Measurements from ENCODE around the gene C9orf152. TPM values are rescaled to one million over a fixed set of nuclear protein-coding genes. Genes with fewer than 3 reads are reported as not detected.

The C9orf152 gene
- total RNA-seq, 1 experiment from 2014 or later: not detected

DNA sequence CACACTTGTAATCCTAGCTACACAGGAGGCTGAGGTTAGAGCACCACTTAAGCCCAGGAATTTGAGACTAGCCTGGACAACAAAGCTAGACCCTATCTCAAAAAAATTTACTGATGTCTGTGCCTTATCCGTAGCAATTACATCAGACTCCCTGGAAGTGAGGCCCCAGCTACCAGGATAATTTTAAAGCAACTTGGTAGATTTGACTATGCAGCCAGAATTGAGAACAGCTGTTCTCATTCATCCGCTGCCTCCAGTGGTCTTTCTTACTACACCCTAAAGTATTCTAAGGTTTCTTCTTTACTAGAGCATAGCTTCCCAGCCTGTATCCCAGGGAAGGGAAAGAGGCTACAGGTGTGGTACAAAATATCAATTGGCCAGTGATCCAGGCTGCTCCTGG, 20.4 kb upstream of the C9orf152 start:
- Histone ChIP-seq H3K4me1 (ENCODE audit: insufficient read depth, low read length, poor library complexity, severe bottlenecking) (no peaks in the 10 kb centered on the region), H3K9me3 (ENCODE audit: low read depth, low read length, poor library complexity, severe bottlenecking) (no peaks in the 10 kb centered on the region), H3K27ac (ENCODE audit: low read depth, low read length, poor library complexity, severe bottlenecking) (no peak overlapping the region), H3K36me3 (ENCODE audit: insufficient read depth, low read length, poor library complexity, severe bottlenecking) (no peaks in the 10 kb centered on the region), H3K4me3 (ENCODE audit: low read depth, low read length, poor library complexity, severe bottlenecking) (no peak overlapping the region), H3K27me3 (replicated peaks; ENCODE audit: insufficient read depth, low read depth, low read length, poor library complexity) (no peaks in the 10 kb centered on the region)
- intact Hi-C loops (cut with micrococcal nuclease; ENCODE audit: unreplicated experiment): no loop called here
- POLR2A ChIA-PET (ENCODE audit: low non-redundant PET): no interaction called here
- CTCF ChIA-PET: no interaction called here
- DNase-seq (ENCODE audit: low spot score): no peak
- no peak for TF ChIP-seq EZH2 (IDR thresholded peaks at IDR 0.05; ENCODE audit: borderline replicate concordance, low read depth, low read length, poor library complexity, severe bottlenecking)
- TF ChIP-seq, protein P1, sequence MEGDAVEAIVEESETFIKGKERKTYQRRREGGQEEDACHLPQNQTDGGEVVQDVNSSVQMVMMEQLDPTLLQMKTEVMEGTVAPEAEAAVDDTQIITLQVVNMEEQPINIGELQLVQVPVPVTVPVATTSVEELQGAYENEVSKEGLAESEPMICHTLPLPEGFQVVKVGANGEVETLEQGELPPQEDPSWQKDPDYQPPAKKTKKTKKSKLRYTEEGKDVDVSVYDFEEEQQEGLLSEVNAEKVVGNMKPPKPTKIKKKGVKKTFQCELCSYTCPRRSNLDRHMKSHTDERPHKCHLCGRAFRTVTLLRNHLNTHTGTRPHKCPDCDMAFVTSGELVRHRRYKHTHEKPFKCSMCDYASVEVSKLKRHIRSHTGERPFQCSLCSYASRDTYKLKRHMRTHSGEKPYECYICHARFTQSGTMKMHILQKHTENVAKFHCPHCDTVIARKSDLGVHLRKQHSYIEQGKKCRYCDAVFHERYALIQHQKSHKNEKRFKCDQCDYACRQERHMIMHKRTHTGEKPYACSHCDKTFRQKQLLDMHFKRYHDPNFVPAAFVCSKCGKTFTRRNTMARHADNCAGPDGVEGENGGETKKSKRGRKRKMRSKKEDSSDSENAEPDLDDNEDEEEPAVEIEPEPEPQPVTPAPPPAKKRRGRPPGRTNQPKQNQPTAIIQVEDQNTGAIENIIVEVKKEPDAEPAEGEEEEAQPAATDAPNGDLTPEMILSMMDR (conservative IDR thresholded peaks at IDR 0.05; ENCODE audit: low read depth, low read length): no peak
- BruUV-seq (replicated peaks): no TSS peak

DNA sequence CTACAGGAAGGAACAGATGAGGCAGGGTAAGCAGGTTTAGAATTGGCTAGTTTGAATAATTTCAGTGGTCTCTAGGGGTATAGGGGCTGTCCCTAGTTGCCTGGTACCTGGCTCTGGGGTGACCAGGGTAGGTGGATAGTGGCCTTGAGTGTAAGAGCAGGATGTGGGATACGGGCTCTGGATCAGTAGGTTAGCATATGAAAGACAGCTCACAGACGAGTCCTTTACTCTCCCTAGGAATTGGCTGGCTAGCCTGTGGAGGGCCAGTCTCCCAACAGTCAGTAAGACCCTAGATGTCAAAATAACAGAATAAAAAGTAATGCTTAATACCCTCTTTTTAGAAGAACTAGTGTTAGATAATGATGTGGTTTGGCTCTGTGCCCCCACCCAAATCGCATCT, 16.6 kb upstream of the C9orf152 start:
- ChIA-PET POLR2A (ENCODE audit: low non-redundant PET) (no interaction called here), CTCF (no interaction called here)
- H3K27me3 ChIP-seq (replicated peaks; ENCODE audit: insufficient read depth, low read depth, low read length, poor library complexity): no peaks in the 10 kb centered on the region
- H3K36me3 ChIP-seq (ENCODE audit: insufficient read depth, low read length, poor library complexity, severe bottlenecking): no peaks in the 10 kb centered on the region
- TF ChIP-seq, protein P1 (conservative IDR thresholded peaks at IDR 0.05; ENCODE audit: low read depth, low read length): no peak
- TF ChIP-seq EZH2 (IDR thresholded peaks at IDR 0.05; ENCODE audit: borderline replicate concordance, low read depth, low read length, poor library complexity, severe bottlenecking): no peak
- no peak overlapping the region for H3K27ac ChIP-seq (ENCODE audit: low read depth, low read length, poor library complexity, severe bottlenecking)
- H3K4me1 ChIP-seq (ENCODE audit: insufficient read depth, low read length, poor library complexity, severe bottlenecking): no peaks in the 10 kb centered on the region
- no peaks in the 10 kb centered on the region for H3K9me3 ChIP-seq (ENCODE audit: low read depth, low read length, poor library complexity, severe bottlenecking)
- no peak for DNase-seq (ENCODE audit: low spot score)
- H3K4me3 ChIP-seq (ENCODE audit: low read depth, low read length, poor library complexity, severe bottlenecking): no peak overlapping the region
- BruUV-seq (replicated peaks): no TSS peak
- intact Hi-C loops (cut with micrococcal nuclease; ENCODE audit: unreplicated experiment): no loop called here

DNA sequence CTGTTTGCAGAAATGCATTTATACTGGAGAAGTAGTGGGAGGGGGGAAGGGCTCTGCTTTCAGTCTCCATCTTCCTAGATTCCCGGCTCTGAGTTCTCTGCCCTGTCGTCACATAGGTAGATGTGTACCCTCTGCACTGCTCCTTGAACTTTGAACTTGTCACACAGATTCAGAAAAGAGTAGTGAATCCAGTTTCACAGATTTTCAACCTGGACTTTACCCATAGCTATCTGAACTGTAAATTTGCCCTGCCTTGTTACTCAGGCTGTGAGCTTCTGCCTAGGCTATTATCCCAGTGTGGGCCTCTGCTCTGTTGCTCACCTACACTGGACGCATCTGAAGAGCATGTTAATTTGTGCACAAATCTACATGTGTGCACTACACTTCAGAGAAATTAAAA, 12.8 kb upstream of the C9orf152 start:
- intact Hi-C loops (cut with micrococcal nuclease; ENCODE audit: unreplicated experiment): no loop called here
- Histone ChIP-seq H3K4me3 (ENCODE audit: low read depth, low read length, poor library complexity, severe bottlenecking) (no peak overlapping the region), H3K27me3 (replicated peaks; ENCODE audit: insufficient read depth, low read depth, low read length, poor library complexity) (peaks cover 4% of the 10 kb centered on the region), H3K36me3 (ENCODE audit: insufficient read depth, low read length, poor library complexity, severe bottlenecking) (no peaks in the 10 kb centered on the region), H3K9me3 (ENCODE audit: low read depth, low read length, poor library complexity, severe bottlenecking) (no peaks in the 10 kb centered on the region), H3K4me1 (ENCODE audit: insufficient read depth, low read length, poor library complexity, severe bottlenecking) (no peaks in the 10 kb centered on the region), H3K27ac (ENCODE audit: low read depth, low read length, poor library complexity, severe bottlenecking) (no peak overlapping the region)
- BruUV-seq (replicated peaks): no TSS peak
- CTCF ChIA-PET: no interaction called here
- POLR2A ChIA-PET (ENCODE audit: low non-redundant PET): no interaction called here
- DNase-seq (ENCODE audit: low spot score): no peak
- no peak for TF ChIP-seq EZH2 (IDR thresholded peaks at IDR 0.05; ENCODE audit: borderline replicate concordance, low read depth, low read length, poor library complexity, severe bottlenecking)
- TF ChIP-seq, protein P1 (conservative IDR thresholded peaks at IDR 0.05; ENCODE audit: low read depth, low read length): no peak

Data from A673 (cell line).